Peyer's patch (tissue), 4 donors: ENCODE measurements around the gene EYA3. TPM values are rescaled to one million over a fixed set of nuclear protein-coding genes. Genes with fewer than 3 reads are reported as not detected.
A peak's percentile ranks its signal among the peaks of the same experiment; 100 is the strongest.

Source experiments
- DNase-seq, 3 donors: peaks; one replicate each; pipeline ENCODE4 v3.0.0-alpha.2; 2017 to 2019
- H3K27ac ChIP-seq, 4 donors: fragments of 200-600 bp; sonication (generic); one replicate each; pipeline ENCODE4 v1.5.1; 2016 to 2019
- H3K27me3 ChIP-seq, 2 donors: fragments of 200-600 bp; sonication (generic); one replicate each; pipeline ENCODE4 v1.5.1; 2019
- H3K36me3 ChIP-seq, 3 donors: fragments of 200-600 bp; sonication (generic); one replicate each; pipeline ENCODE4 v1.5.1; 2016 to 2019
- H3K4me1 ChIP-seq, 4 donors: fragments of 200-600 bp; sonication (generic); one replicate each; pipeline ENCODE4 v1.5.1; 2016 to 2019
- H3K4me3 ChIP-seq, 4 donors: fragments of 200-600 bp; sonication (generic); 1 replicate in 3 of 4; 2 replicates in 1 of 4; pipeline ENCODE4 v1.5.1; 2016 to 2019; ENCODE audit warnings: mild to moderate bottlenecking in 1 of 4
- H3K9me3 ChIP-seq, 4 donors: fragments of 200-600 bp; sonication (generic); one replicate each; pipeline ENCODE4 v1.5.1; 2016 to 2019; ENCODE audit warnings: mild to moderate bottlenecking in 1 of 4
- POLR2A ChIP-seq, 2 donors: fragments of 450-650 bp; IDR thresholded peaks; one replicate each; pipeline ENCODE4 v1.5.1; 2017; ENCODE audit warnings: antibody characterized with exemption in 2 of 2, mild to moderate bottlenecking in 2 of 2, moderate library complexity in 2 of 2
- total RNA-seq, 4 donors: library from RNA; depleted of rRNA; stranded (reverse); fragments of >200 nt; gene quantifications; one replicate each; pipeline ENCODE4 v1.1.0, GENCODE V29; 2016
- TF ChIP-seq, protein P1 (sequence below), 6 experiments: fragments of 450-650 bp in 4 of 6; fragments of 200-600 bp in 2 of 6; sonication (generic) in 1 of 6; IDR thresholded peaks; one replicate each; pipeline ENCODE4 v1.5.1; 2017 to 2019; ENCODE audit warnings: antibody characterized with exemption in 6 of 6, mild to moderate bottlenecking in 3 of 6, moderate library complexity in 1 of 6

EYA3 gene
- total RNA-seq, 4 donors from 2014 or later: 17.1 to 32.2 (median 23.4) TPM

GRCh38 chr1:28086651-28087050, 1.8 kb downstream of the EYA3 start:
- Histone ChIP-seq H3K27me3 (no peaks in the 10 kb centered on the region), H3K27ac (no peak overlapping the region), H3K4me1 (peaks cover 0 to 32% (median 7%) of the 10 kb centered on the region in 4 donors), H3K36me3 (no peaks in the 10 kb centered on the region), H3K9me3 (no peaks in the 10 kb centered on the region), H3K4me3 (no peak overlapping the region)
- TF ChIP-seq, protein P1, sequence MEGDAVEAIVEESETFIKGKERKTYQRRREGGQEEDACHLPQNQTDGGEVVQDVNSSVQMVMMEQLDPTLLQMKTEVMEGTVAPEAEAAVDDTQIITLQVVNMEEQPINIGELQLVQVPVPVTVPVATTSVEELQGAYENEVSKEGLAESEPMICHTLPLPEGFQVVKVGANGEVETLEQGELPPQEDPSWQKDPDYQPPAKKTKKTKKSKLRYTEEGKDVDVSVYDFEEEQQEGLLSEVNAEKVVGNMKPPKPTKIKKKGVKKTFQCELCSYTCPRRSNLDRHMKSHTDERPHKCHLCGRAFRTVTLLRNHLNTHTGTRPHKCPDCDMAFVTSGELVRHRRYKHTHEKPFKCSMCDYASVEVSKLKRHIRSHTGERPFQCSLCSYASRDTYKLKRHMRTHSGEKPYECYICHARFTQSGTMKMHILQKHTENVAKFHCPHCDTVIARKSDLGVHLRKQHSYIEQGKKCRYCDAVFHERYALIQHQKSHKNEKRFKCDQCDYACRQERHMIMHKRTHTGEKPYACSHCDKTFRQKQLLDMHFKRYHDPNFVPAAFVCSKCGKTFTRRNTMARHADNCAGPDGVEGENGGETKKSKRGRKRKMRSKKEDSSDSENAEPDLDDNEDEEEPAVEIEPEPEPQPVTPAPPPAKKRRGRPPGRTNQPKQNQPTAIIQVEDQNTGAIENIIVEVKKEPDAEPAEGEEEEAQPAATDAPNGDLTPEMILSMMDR (IDR thresholded peaks at IDR 0.05): no peak
- no peak for TF ChIP-seq POLR2A (IDR thresholded peaks at IDR 0.05)
- DNase-seq: no peak

DNA sequence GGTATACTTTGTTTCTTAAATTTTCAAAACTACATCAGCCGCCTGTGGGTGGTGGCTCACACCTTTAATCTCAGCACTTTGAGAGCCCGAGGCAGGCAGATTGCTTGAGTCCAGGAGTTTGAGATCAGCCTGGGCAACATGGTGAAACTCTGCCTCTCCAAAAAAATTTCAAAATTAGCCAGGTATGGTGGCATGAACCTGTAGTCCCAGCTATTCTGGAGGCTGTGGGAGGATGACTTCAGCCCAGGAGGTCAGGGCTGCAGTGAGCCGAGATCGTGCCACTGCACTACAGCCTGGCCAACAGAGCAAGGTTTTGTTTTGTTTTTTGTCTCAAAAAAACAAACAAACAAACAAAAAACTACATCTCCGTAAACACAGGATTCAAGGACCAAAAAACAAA, 3.3 kb downstream of the EYA3 start:
- no peak overlapping the region for H3K4me3 ChIP-seq
- no peaks in the 10 kb centered on the region for H3K27me3 ChIP-seq
- peaks cover 0 to 32% (median 7%) of the 10 kb centered on the region in 4 donors for H3K4me1 ChIP-seq
- DNase-seq: no peak
- peaks cover 0 to 4% (median 0%) of the 10 kb centered on the region in 3 donors for H3K36me3 ChIP-seq
- no peaks in the 10 kb centered on the region for H3K9me3 ChIP-seq
- no peak overlapping the region for H3K27ac ChIP-seq
- TF ChIP-seq POLR2A (IDR thresholded peaks at IDR 0.05): no peak
- TF ChIP-seq, protein P1 (IDR thresholded peaks at IDR 0.05): no peak

GRCh38 chr1:28083876-28084275, 4.5 kb downstream of the EYA3 start:
- Histone ChIP-seq H3K27me3 (no peaks in the 10 kb centered on the region), H3K9me3 (no peaks in the 10 kb centered on the region), H3K4me1 (peaks cover 0 to 28% (median 5%) of the 10 kb centered on the region in 4 donors), H3K4me3 (no peak overlapping the region), H3K27ac (no peak overlapping the region), H3K36me3 (peaks cover 0 to 11% (median 0%) of the 10 kb centered on the region in 3 donors)
- no peak for DNase-seq
- TF ChIP-seq, protein P1 (IDR thresholded peaks at IDR 0.05): no peak
- no peak for TF ChIP-seq POLR2A (IDR thresholded peaks at IDR 0.05)

DNA sequence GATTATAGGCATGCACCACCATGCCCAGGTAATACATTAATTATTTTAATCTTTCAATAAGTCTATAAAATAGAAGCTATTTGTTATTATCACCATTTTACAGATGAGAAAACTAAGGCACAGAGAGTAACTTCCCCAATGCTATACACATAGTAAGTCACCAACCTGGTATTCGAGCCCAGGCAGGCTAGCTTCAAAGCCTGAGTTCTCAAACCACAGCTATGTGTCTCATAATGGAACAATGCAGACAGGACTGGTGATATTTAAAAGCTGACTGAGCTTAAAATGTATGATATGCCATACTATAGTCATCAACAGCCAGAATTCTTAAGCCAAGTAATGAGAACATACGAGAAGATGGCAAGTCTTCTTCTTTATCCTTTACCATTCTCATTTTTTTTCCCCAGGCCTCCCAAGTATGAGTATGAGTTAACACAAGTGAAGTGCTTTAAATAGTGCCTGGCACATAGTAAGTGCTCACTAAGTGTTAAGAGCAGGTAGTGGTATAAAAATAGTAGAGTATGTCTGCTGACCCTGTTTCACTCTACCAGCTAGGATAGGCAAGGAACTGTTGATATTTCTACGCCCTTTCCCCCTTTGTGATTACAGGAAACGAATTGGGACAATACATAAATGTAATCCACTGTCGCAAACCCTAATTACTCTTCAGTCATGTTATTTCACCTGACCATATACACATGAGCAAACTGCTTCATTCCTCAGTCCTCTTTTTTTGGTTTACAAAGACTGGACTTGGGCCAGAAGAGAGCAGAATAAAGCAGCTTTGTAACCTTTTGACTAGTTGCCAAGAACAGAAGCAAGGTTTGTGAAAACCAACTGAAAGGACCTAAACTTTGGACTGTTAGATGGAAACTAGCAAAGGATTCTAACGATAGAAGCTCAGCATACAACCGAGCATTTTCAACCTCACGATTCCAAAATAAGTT, 9.5 kb downstream of the EYA3 start:
- Histone ChIP-seq H3K4me1 (peaks cover 0 to 9% (median 3%) of the 10 kb centered on the region in 4 donors), H3K4me3 (no peak overlapping the region), H3K27me3 (no peaks in the 10 kb centered on the region), H3K27ac (peak overlapping the region in 1 of 4 donors; percentile 33), H3K36me3 (peaks cover 0 to 14% (median 0%) of the 10 kb centered on the region in 3 donors), H3K9me3 (no peaks in the 10 kb centered on the region)
- no peak for DNase-seq
- TF ChIP-seq POLR2A (IDR thresholded peaks at IDR 0.05): no peak
- TF ChIP-seq, protein P1 (IDR thresholded peaks at IDR 0.05): no peak

DNA sequence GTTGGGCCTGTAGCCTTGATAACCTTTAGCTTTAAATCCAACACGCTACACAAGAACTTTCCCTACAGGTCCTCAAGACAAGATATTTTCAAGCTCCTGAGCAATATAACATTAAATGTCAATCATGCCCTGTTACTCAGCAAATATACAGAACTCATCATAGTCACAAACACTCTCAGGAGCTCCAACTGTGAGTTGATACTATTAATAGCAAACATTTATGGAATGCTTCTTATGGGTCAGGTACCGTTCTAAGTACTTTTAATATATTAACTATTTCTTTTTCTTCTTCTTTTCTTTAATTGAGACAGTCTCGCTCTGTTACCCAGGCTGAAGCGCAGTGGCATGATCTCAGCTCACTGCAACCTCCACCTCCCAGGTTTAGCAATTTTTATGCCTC, 10.1 kb downstream of the EYA3 start:
- H3K27ac ChIP-seq: no peak overlapping the region
- H3K9me3 ChIP-seq: no peaks in the 10 kb centered on the region
- no peak for DNase-seq
- H3K27me3 ChIP-seq: no peaks in the 10 kb centered on the region
- TF ChIP-seq, protein P1 (IDR thresholded peaks at IDR 0.05): no peak
- TF ChIP-seq POLR2A (IDR thresholded peaks at IDR 0.05): no peak
- H3K4me3 ChIP-seq: no peak overlapping the region
- peaks cover 0 to 14% (median 0%) of the 10 kb centered on the region in 3 donors for H3K36me3 ChIP-seq
- peaks cover 0 to 6% (median 3%) of the 10 kb centered on the region in 4 donors for H3K4me1 ChIP-seq
